ENCODE measurements around the gene PNPLA4. TPM values are rescaled to one million over a fixed set of nuclear protein-coding genes. Genes with fewer than 3 reads are reported as not detected.

PNPLA4 gene
- total RNA-seq, 1 donor from 2014 or later, result 12.8 TPM

DNA sequence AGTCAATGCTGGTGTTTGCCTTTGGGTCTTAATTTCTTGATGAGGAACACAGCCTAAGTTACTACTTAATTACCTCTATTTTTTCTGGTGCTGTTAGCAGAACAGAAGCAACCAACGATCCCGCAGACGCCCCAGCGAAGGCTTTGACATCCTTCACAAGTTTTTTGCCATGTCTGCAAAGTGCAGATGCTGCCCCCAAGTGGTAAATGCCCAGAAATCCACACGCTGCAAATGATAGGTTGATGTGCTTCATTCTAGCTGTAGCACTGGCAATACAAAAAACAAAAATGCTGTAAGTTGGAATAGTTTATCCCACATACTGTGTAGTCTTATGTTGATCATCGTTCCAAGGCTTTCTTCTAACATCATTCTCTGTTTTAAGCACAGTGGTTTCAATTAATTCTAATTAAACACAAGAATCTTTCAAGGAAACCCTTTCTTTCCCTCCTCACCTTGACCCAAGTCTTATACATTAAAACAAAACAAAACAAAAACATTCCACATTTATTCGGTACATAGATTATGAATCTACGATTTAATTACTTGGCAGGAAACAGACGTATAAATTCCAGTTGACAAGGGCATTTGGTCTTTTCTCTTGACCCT is 1.2 kb downstream of the PNPLA4 start:
- no peaks in the 10 kb centered on the region for H3K36me3 Mint-ChIP-seq (ENCODE audit: low read depth, unreplicated experiment)
- Histone ChIP-seq H3K27ac (ENCODE audit: low read depth, low read length) (no peak overlapping the region), H3K27me3 (ENCODE audit: insufficient read depth, low read length) (no peaks in the 10 kb centered on the region), H2AFZ (ENCODE audit: low read depth, low read length) (no peak overlapping the region), H3K4me3 (ENCODE audit: insufficient read depth, low read depth, low read length) (no peak overlapping the region), H3K4me2 (ENCODE audit: low read length) (peak overlapping the region; percentile 88), H3K4me1 (ENCODE audit: insufficient read depth, low read length) (peaks cover 10% of the 10 kb centered on the region), H4K20me1 (ENCODE audit: insufficient read depth, low read length) (no peaks in the 10 kb centered on the region), H3K9me3 (ENCODE audit: insufficient read depth, low read depth, low read length) (no peaks in the 10 kb centered on the region), H3K9ac (ENCODE audit: low read length) (peak overlapping the region; percentile 82), H3K79me2 (ENCODE audit: insufficient read depth, low read length) (no peaks in the 10 kb centered on the region), H3K36me3 (ENCODE audit: insufficient read depth, low read length) (no peaks in the 10 kb centered on the region)
- peak overlapping the region; percentile 73 for H3K4me3 Mint-ChIP-seq (ENCODE audit: unreplicated experiment)
- no peaks in the 10 kb centered on the region for H3K27me3 Mint-ChIP-seq (ENCODE audit: low read depth, unreplicated experiment)
- no peak overlapping the region for H3K27ac Mint-ChIP-seq (ENCODE audit: unreplicated experiment)
- H3K9me3 Mint-ChIP-seq (ENCODE audit: unreplicated experiment), result no peaks in the 10 kb centered on the region
- FAIRE-seq (peak; percentile 100), DNase-seq (ENCODE audit: low read depth) (peak; percentile 37)
- H3K4me1 Mint-ChIP-seq (ENCODE audit: low read depth, unreplicated experiment), result peaks cover 6% of the 10 kb centered on the region
- TF ChIP-seq, protein P1, sequence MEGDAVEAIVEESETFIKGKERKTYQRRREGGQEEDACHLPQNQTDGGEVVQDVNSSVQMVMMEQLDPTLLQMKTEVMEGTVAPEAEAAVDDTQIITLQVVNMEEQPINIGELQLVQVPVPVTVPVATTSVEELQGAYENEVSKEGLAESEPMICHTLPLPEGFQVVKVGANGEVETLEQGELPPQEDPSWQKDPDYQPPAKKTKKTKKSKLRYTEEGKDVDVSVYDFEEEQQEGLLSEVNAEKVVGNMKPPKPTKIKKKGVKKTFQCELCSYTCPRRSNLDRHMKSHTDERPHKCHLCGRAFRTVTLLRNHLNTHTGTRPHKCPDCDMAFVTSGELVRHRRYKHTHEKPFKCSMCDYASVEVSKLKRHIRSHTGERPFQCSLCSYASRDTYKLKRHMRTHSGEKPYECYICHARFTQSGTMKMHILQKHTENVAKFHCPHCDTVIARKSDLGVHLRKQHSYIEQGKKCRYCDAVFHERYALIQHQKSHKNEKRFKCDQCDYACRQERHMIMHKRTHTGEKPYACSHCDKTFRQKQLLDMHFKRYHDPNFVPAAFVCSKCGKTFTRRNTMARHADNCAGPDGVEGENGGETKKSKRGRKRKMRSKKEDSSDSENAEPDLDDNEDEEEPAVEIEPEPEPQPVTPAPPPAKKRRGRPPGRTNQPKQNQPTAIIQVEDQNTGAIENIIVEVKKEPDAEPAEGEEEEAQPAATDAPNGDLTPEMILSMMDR (IDR thresholded peaks at IDR 0.05; ENCODE audit: insufficient read depth, low read depth, low read length), result peak; percentile 76
- TF ChIP-seq EZH2 (IDR thresholded peaks at IDR 0.05; ENCODE audit: insufficient read depth, low read length), result no peak

DNA sequence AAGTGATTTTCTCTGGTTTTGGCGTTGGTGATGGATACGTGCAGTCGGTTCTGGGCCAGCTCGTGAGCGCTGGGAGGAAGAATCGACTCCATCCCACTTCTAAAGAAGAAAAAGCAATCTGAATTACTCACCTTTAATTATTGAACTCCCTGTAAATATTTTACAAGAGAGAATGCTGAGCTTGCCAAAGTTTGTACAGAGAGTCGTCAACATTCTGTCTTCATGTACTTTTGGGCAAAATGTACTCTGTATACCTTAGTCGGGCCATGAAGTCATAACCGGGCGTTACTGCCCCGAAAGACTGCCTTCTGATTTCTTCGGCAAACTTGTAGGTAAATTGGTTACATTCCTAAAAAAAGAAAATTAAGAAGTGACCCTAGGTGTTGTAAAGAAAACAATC is 5.5 kb downstream of the PNPLA4 start:
- no peak for TF ChIP-seq EZH2 (IDR thresholded peaks at IDR 0.05; ENCODE audit: insufficient read depth, low read length)
- peaks cover 7% of the 10 kb centered on the region for H3K4me1 ChIP-seq (ENCODE audit: insufficient read depth, low read length)
- H3K27me3 ChIP-seq (ENCODE audit: insufficient read depth, low read length), result no peaks in the 10 kb centered on the region
- no peaks in the 10 kb centered on the region for H3K36me3 ChIP-seq (ENCODE audit: insufficient read depth, low read length)
- no peaks in the 10 kb centered on the region for H3K79me2 ChIP-seq (ENCODE audit: insufficient read depth, low read length)
- peaks cover 3% of the 10 kb centered on the region for H3K36me3 Mint-ChIP-seq (ENCODE audit: low read depth, unreplicated experiment)
- H3K9me3 Mint-ChIP-seq (ENCODE audit: unreplicated experiment), result no peaks in the 10 kb centered on the region
- no peak overlapping the region for H3K27ac Mint-ChIP-seq (ENCODE audit: unreplicated experiment)
- no peak overlapping the region for H3K4me2 ChIP-seq (ENCODE audit: low read length)
- H2AFZ ChIP-seq (ENCODE audit: low read depth, low read length), result no peak overlapping the region
- DNase-seq (ENCODE audit: low read depth), result no peak
- H3K9ac ChIP-seq (ENCODE audit: low read length), result no peak overlapping the region
- FAIRE-seq, result no peak
- no peaks in the 10 kb centered on the region for H4K20me1 ChIP-seq (ENCODE audit: insufficient read depth, low read length)
- H3K27ac ChIP-seq (ENCODE audit: low read depth, low read length), result no peak overlapping the region
- H3K4me1 Mint-ChIP-seq (ENCODE audit: low read depth, unreplicated experiment), result peaks cover 5% of the 10 kb centered on the region
- no peak overlapping the region for H3K4me3 Mint-ChIP-seq (ENCODE audit: unreplicated experiment)
- H3K27me3 Mint-ChIP-seq (ENCODE audit: low read depth, unreplicated experiment), result no peaks in the 10 kb centered on the region
- no peak overlapping the region for H3K4me3 ChIP-seq (ENCODE audit: insufficient read depth, low read depth, low read length)
- no peaks in the 10 kb centered on the region for H3K9me3 ChIP-seq (ENCODE audit: insufficient read depth, low read depth, low read length)

DNA sequence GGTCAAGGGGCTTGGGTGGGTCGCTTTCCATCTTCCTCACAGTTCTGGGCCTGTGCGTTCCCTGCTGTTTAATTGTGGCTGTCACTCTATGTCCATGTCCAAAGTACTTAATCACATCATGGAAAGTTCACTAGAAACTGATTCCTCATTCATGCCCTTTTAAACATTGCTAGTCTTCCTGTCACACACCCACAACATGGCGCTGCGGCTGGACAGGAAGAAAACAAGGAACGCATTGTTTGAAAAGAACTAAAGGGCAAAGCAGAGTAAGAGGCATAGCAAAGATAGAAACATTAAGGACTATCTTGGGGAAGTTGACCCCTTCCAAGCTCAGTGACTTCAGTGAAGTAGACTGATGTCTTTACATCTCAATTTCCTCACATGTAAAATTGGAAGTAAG is 18.4 kb downstream of the PNPLA4 start:
- H3K4me2 ChIP-seq (ENCODE audit: low read length), result no peak overlapping the region
- H3K4me1 ChIP-seq (ENCODE audit: insufficient read depth, low read length), result no peaks in the 10 kb centered on the region
- no peak overlapping the region for H3K27ac Mint-ChIP-seq (ENCODE audit: unreplicated experiment)
- no peaks in the 10 kb centered on the region for H3K27me3 ChIP-seq (ENCODE audit: insufficient read depth, low read length)
- FAIRE-seq (peak; percentile 13), DNase-seq (ENCODE audit: low read depth) (no peak)
- no peaks in the 10 kb centered on the region for H3K9me3 ChIP-seq (ENCODE audit: insufficient read depth, low read depth, low read length)
- no peaks in the 10 kb centered on the region for H3K27me3 Mint-ChIP-seq (ENCODE audit: low read depth, unreplicated experiment)
- H3K4me3 ChIP-seq (ENCODE audit: insufficient read depth, low read depth, low read length), result no peak overlapping the region
- TF ChIP-seq, protein P1 (IDR thresholded peaks at IDR 0.05; ENCODE audit: insufficient read depth, low read depth, low read length), result no peak
- TF ChIP-seq EZH2 (IDR thresholded peaks at IDR 0.05; ENCODE audit: insufficient read depth, low read length), result no peak
- H3K9ac ChIP-seq (ENCODE audit: low read length), result no peak overlapping the region
- H3K4me1 Mint-ChIP-seq (ENCODE audit: low read depth, unreplicated experiment), result no peaks in the 10 kb centered on the region
- no peak overlapping the region for H3K4me3 Mint-ChIP-seq (ENCODE audit: unreplicated experiment)
- peaks cover 4% of the 10 kb centered on the region for H3K36me3 Mint-ChIP-seq (ENCODE audit: low read depth, unreplicated experiment)
- H3K9me3 Mint-ChIP-seq (ENCODE audit: unreplicated experiment), result no peaks in the 10 kb centered on the region
- H3K79me2 ChIP-seq (ENCODE audit: insufficient read depth, low read length), result no peaks in the 10 kb centered on the region
- no peak overlapping the region for H2AFZ ChIP-seq (ENCODE audit: low read depth, low read length)
- H3K27ac ChIP-seq (ENCODE audit: low read depth, low read length), result no peak overlapping the region
- no peaks in the 10 kb centered on the region for H3K36me3 ChIP-seq (ENCODE audit: insufficient read depth, low read length)
- H4K20me1 ChIP-seq (ENCODE audit: insufficient read depth, low read length), result no peaks in the 10 kb centered on the region
